ENCODE data around the gene MSX2.

The MSX2 gene

DNA sequence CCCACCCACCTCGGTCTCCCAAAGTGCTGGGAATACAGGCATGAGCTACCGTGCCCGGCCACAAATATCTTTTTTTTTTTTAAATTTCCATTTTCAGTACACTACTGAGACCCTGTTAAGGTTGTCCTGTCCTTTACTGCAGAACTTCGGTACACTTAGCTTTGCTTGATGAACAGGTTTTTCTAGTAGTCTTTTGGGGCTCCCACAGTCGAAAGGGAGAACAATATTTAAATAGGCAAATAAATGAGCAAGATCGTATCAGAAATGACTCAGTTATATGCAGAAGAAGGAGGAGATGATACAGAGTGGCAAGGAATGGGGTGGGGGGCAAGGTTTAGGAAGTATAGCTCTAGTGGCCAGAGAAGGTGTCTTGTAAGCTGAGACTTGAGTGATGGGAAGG lies 52.7 kb downstream of the MSX2 start:
- no peaks in the 10 kb centered on the region for H3K9me2 ChIP-seq (ENCODE audit: low read depth, low read length)
- H3K4me2 ChIP-seq (ENCODE audit: low read length): no peak overlapping the region
- H3K27ac ChIP-seq (ENCODE audit: low read depth, low read length, poor library complexity, severe bottlenecking): no peak overlapping the region
- H3K4me1 ChIP-seq (ENCODE audit: insufficient read depth, low read length, severe bottlenecking): no peaks in the 10 kb centered on the region
- TF ChIP-seq EZH2 (IDR thresholded peaks at IDR 0.05; ENCODE audit: borderline replicate concordance, low read length): no peak
- TF ChIP-seq, protein P1, sequence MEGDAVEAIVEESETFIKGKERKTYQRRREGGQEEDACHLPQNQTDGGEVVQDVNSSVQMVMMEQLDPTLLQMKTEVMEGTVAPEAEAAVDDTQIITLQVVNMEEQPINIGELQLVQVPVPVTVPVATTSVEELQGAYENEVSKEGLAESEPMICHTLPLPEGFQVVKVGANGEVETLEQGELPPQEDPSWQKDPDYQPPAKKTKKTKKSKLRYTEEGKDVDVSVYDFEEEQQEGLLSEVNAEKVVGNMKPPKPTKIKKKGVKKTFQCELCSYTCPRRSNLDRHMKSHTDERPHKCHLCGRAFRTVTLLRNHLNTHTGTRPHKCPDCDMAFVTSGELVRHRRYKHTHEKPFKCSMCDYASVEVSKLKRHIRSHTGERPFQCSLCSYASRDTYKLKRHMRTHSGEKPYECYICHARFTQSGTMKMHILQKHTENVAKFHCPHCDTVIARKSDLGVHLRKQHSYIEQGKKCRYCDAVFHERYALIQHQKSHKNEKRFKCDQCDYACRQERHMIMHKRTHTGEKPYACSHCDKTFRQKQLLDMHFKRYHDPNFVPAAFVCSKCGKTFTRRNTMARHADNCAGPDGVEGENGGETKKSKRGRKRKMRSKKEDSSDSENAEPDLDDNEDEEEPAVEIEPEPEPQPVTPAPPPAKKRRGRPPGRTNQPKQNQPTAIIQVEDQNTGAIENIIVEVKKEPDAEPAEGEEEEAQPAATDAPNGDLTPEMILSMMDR (IDR thresholded peaks at IDR 0.05; ENCODE audit: low read length): no peak
- no peaks in the 10 kb centered on the region for H3K27me3 ChIP-seq (ENCODE audit: insufficient read depth, low read length)
- H3K79me2 ChIP-seq (ENCODE audit: insufficient read depth, low read length): no peaks in the 10 kb centered on the region
- H3K4me3 ChIP-seq (ENCODE audit: low read depth, low read length, poor library complexity, severe bottlenecking): no peak overlapping the region
- no peaks in the 10 kb centered on the region for H3K36me3 ChIP-seq (ENCODE audit: insufficient read depth, low read length)
- H3K9ac ChIP-seq (ENCODE audit: low read length): no peak overlapping the region
- no peaks in the 10 kb centered on the region for H4K20me1 ChIP-seq (ENCODE audit: insufficient read depth, low read length)
- H3F3A ChIP-seq (ENCODE audit: insufficient read depth, low read length): no peaks in the 10 kb centered on the region
- no peak overlapping the region for H2AFZ ChIP-seq (ENCODE audit: low read length)
- H3K9me3 ChIP-seq (ENCODE audit: low read length): no peaks in the 10 kb centered on the region

DNA sequence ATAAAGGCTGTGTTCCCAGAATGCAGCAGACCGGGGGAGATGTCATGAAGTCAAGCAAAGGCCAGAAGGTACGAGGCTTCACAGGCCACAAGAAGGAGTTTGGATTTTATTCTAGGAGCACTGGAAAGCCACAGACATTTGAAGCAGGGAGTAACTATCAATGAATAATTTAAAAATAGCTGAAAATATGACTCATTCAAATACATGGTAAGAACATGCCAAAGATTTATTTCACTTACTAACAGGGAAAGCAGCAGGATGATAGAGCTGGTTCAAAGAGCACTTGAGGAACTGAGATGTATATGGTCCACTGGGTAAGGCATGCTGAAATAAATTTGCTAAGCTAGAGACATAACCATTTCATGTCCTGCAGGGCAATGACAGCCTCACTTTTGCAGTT lies 53.2 kb downstream of the MSX2 start:
- Histone ChIP-seq H3F3A (ENCODE audit: insufficient read depth, low read length) (no peaks in the 10 kb centered on the region), H3K9ac (ENCODE audit: low read length) (no peak overlapping the region), H3K9me2 (ENCODE audit: low read depth, low read length) (no peaks in the 10 kb centered on the region), H3K4me1 (ENCODE audit: insufficient read depth, low read length, severe bottlenecking) (no peaks in the 10 kb centered on the region), H4K20me1 (ENCODE audit: insufficient read depth, low read length) (no peaks in the 10 kb centered on the region), H3K27me3 (ENCODE audit: insufficient read depth, low read length) (no peaks in the 10 kb centered on the region), H3K4me2 (ENCODE audit: low read length) (no peak overlapping the region), H3K4me3 (ENCODE audit: low read depth, low read length, poor library complexity, severe bottlenecking) (no peak overlapping the region), H3K79me2 (ENCODE audit: insufficient read depth, low read length) (no peaks in the 10 kb centered on the region), H3K36me3 (ENCODE audit: insufficient read depth, low read length) (no peaks in the 10 kb centered on the region), H2AFZ (ENCODE audit: low read length) (no peak overlapping the region), H3K9me3 (ENCODE audit: low read length) (no peaks in the 10 kb centered on the region), H3K27ac (ENCODE audit: low read depth, low read length, poor library complexity, severe bottlenecking) (no peak overlapping the region)
- TF ChIP-seq, protein P1 (IDR thresholded peaks at IDR 0.05; ENCODE audit: low read length): no peak
- no peak for TF ChIP-seq EZH2 (IDR thresholded peaks at IDR 0.05; ENCODE audit: borderline replicate concordance, low read length)

All from OCI-LY1 (cell line).